Chondrocyte (in vitro differentiated cells): ENCODE results near the gene ZBTB5. TPM values are rescaled to one million over a fixed set of nuclear protein-coding genes. Genes with fewer than 3 reads are reported as not detected.

ENCODE experiments used
- DNase-seq: peaks from one replicate; pipeline ENCODE4 v3.0.0; 2021; ENCODE audit warnings: mixed read lengths, low spot score
- H3K27ac Mint-ChIP-seq: one replicate; pipeline ENCODE4 v1.8.0; 2021; ENCODE audit warnings: mild to moderate bottlenecking, moderate library complexity, mixed read lengths; ENCODE audit not compliant: unreplicated experiment
- H3K27me3 Mint-ChIP-seq: 2 replicates; pipeline ENCODE4 v1.8.0; 2021; ENCODE audit warnings: low read depth, mixed read lengths
- H3K36me3 Mint-ChIP-seq: 2 replicates; pipeline ENCODE4 v1.8.0; 2021; ENCODE audit warnings: low read depth, mixed read lengths
- H3K4me1 Mint-ChIP-seq: 2 replicates; pipeline ENCODE4 v1.8.0; 2021; ENCODE audit warnings: low read depth, mild to moderate bottlenecking, mixed read lengths
- H3K4me3 Mint-ChIP-seq: one replicate; pipeline ENCODE4 v1.8.0; 2021; ENCODE audit warnings: mild to moderate bottlenecking, moderate library complexity, mixed read lengths; ENCODE audit not compliant: unreplicated experiment
- H3K9me3 Mint-ChIP-seq: 2 replicates; pipeline ENCODE4 v1.8.0; 2021; ENCODE audit warnings: low read depth, mixed read lengths
- CTCF ChIP-seq: fragments of 200-600 bp; sonication (generic); IDR thresholded peaks from 2 replicates; pipeline ENCODE4 v1.5.0; 2021; ENCODE audit warnings: antibody characterized with exemption, mild to moderate bottlenecking, moderate library complexity
- total RNA-seq: library from RNA; stranded (reverse); gene quantifications from 3 replicates; pipeline ENCODE4 v1.2.1, GENCODE V29; 2021

The ZBTB5 gene
- total RNA-seq, 1 donor from 2014 or later, result 14.5 TPM

- Mint-ChIP-seq H3K36me3 (peaks cover 14% of the 10 kb centered on the region), H3K9me3 (no peaks in the 10 kb centered on the region), H3K4me1 (peaks cover 7% of the 10 kb centered on the region), H3K27me3 (no peaks in the 10 kb centered on the region), H3K27ac (no peak overlapping the region), H3K4me3 (no peak overlapping the region)
- no peak for DNase-seq
- TF ChIP-seq CTCF, result no peak
Observed at GRCh38 chr9:37445832-37446231, 19.4 kb downstream of the ZBTB5 start.

GRCh38 chr9:37444890-37445289, 20.4 kb downstream of the ZBTB5 start:
- Mint-ChIP-seq H3K27me3 (no peaks in the 10 kb centered on the region), H3K36me3 (peaks cover 17% of the 10 kb centered on the region), H3K4me3 (no peak overlapping the region), H3K4me1 (peaks cover 7% of the 10 kb centered on the region), H3K9me3 (no peaks in the 10 kb centered on the region), H3K27ac (no peak overlapping the region)
- TF ChIP-seq CTCF, result no peak
- no peak for DNase-seq

GRCh38 chr9:37443566-37443965, 21.7 kb downstream of the ZBTB5 start:
- Mint-ChIP-seq H3K36me3 (peaks cover 17% of the 10 kb centered on the region), H3K27me3 (no peaks in the 10 kb centered on the region), H3K4me1 (peaks cover 7% of the 10 kb centered on the region), H3K27ac (no peak overlapping the region), H3K9me3 (no peaks in the 10 kb centered on the region), H3K4me3 (no peak overlapping the region)
- DNase-seq, result no peak
- TF ChIP-seq CTCF, result no peak

GRCh38 chr9:37442556-37442955, 22.7 kb downstream of the ZBTB5 start:
- no peak for TF ChIP-seq CTCF
- Mint-ChIP-seq H3K4me3 (no peak overlapping the region), H3K27me3 (no peaks in the 10 kb centered on the region), H3K4me1 (peaks cover 3% of the 10 kb centered on the region), H3K36me3 (peaks cover 23% of the 10 kb centered on the region), H3K9me3 (no peaks in the 10 kb centered on the region), H3K27ac (no peak overlapping the region)
- DNase-seq, result no peak

- H3K27ac Mint-ChIP-seq, result no peak overlapping the region
- H3K4me1 Mint-ChIP-seq, result peaks cover under 1% of the 10 kb centered on the region
- no peaks in the 10 kb centered on the region for H3K27me3 Mint-ChIP-seq
- no peak for TF ChIP-seq CTCF
- DNase-seq, result no peak
- no peak overlapping the region for H3K4me3 Mint-ChIP-seq
- peaks cover 25% of the 10 kb centered on the region for H3K36me3 Mint-ChIP-seq
- H3K9me3 Mint-ChIP-seq, result no peaks in the 10 kb centered on the region
Observed at GRCh38 chr9:37441776-37442370, 23.4 kb downstream of the ZBTB5 start.
